HG03066 (cell line): ENCODE measurements around the gene PAX8.
A peak's percentile ranks its signal among the peaks of the same experiment; 100 is the strongest.

ENCODE experiments used
- ATAC-seq: cut with Tn5 transposase; IDR thresholded peaks from one replicate; pipeline ENCODE4 v1.9.1; 2021; ENCODE audit warnings: low read depth; ENCODE audit not compliant: unreplicated experiment

Gene PAX8

GRCh38 chr2:113187771-113188170, 91.0 kb downstream of the PAX8 start:
- ATAC-seq = no peak

- no peak for ATAC-seq
Observed at GRCh38 chr2:113186433-113186796, 92.3 kb downstream of the PAX8 start.

GRCh38 chr2:113185664-113186432, 92.9 kb downstream of the PAX8 start:
- ATAC-seq = no peak

- no peak for ATAC-seq
Observed at GRCh38 chr2:113184531-113185230, 94.0 kb downstream of the PAX8 start.

GRCh38 chr2:113183703-113184102, 95.0 kb downstream of the PAX8 start:
- no peak for ATAC-seq

GRCh38 chr2:113183264-113183663, 95.5 kb downstream of the PAX8 start:
- ATAC-seq = no peak

- no peak for ATAC-seq
Observed at GRCh38 chr2:113182471-113183260, 96.1 kb downstream of the PAX8 start.

GRCh38 chr2:113181258-113182051, 97.3 kb downstream of the PAX8 start:
- ATAC-seq = no peak

GRCh38 chr2:113180131-113180946, 98.4 kb downstream of the PAX8 start:
- ATAC-seq = no peak

GRCh38 chr2:113179446-113180045, 99.2 kb downstream of the PAX8 start:
- ATAC-seq = no peak

GRCh38 chr2:113178891-113179290, 99.8 kb downstream of the PAX8 start:
- ATAC-seq = no peak

GRCh38 chr2:113178069-113178746, 100.5 kb downstream of the PAX8 start:
- no peak for ATAC-seq

GRCh38 chr2:113176696-113177355, 101.9 kb downstream of the PAX8 start:
- ATAC-seq = no peak

GRCh38 chr2:113175736-113176695, 102.7 kb downstream of the PAX8 start:
- ATAC-seq = no peak

GRCh38 chr2:113175042-113175628, 103.6 kb downstream of the PAX8 start:
- peak; percentile 63 for ATAC-seq

- ATAC-seq = no peak
Observed at GRCh38 chr2:113174376-113174750, 104.4 kb downstream of the PAX8 start.
